ENCODE data around the gene GIT2.

GRCh38 chr12:109916045-109916444 is 80.1 kb downstream of the GIT2 start:
- TF ChIP-seq POLR2AphosphoS5 (IDR thresholded peaks at IDR 0.05) (no peak), POLR2A (IDR thresholded peaks at IDR 0.05) (no peak)

Measured in breast epithelium (tissue), 3 donors.